SK-N-SH treated with all-trans-retinoic acid at 6 μM for 48 hours (cell line): ENCODE data around the gene SGTB.
"Not testable (repeated sequence)": the region's sequence is repeated elsewhere in the genome, so short reads cannot be mapped to it uniquely, and the experiment has no call there.

Experiments used
- ATAC-seq: fragments of 200-7000 bp; cut with Tn5 transposase; 3 replicates; pipeline ENCODE4 v1.9.1; 2020; ENCODE audit warnings: mild to moderate bottlenecking, moderate library complexity
- BACH2 ChIP-seq: fragments of 250-450 bp; sonication (Bioruptor Pico); IDR thresholded peaks from 2 replicates; pipeline ENCODE4 v1.9.0; 2021; ENCODE audit warnings: mild to moderate bottlenecking, borderline replicate concordance
- CREB5 ChIP-seq: fragments of 250-450 bp; sonication (Bioruptor Pico); IDR thresholded peaks from 2 replicates; pipeline ENCODE4 v1.5.1; 2020; ENCODE audit warnings: low read depth, mild to moderate bottlenecking, moderate library complexity
- CSDC2 ChIP-seq: fragments of 250-450 bp; sonication (Bioruptor Pico); IDR thresholded peaks from 2 replicates; pipeline ENCODE4 v1.5.0; 2020; ENCODE audit warnings: mild to moderate bottlenecking, moderate library complexity
- CSRNP3 ChIP-seq: fragments of 250-450 bp; sonication (Bioruptor Pico); IDR thresholded peaks from 2 replicates; pipeline ENCODE4 v1.5.1; 2021; ENCODE audit warnings: mild to moderate bottlenecking, moderate library complexity
- GLIS3 ChIP-seq: fragments of 250-450 bp; sonication (Bioruptor Pico); IDR thresholded peaks from 2 replicates; pipeline ENCODE4 v1.5.0; 2020; ENCODE audit warnings: mild to moderate bottlenecking, moderate library complexity
- OSR1 ChIP-seq: fragments of 250-450 bp; sonication (Bioruptor Pico); IDR thresholded peaks from 2 replicates; pipeline ENCODE4 v1.8.0; 2022; ENCODE audit warnings: moderate library complexity, mild to moderate bottlenecking, inconsistent platforms
- PPARA ChIP-seq: fragments of 250-450 bp; sonication (Bioruptor Pico); IDR thresholded peaks from 2 replicates; pipeline ENCODE4 v1.5.0; 2020; ENCODE audit warnings: mild to moderate bottlenecking, borderline replicate concordance
- RARB ChIP-seq: fragments of 250-450 bp; sonication (Bioruptor Pico); IDR thresholded peaks from 2 replicates; pipeline ENCODE4 v1.8.0; 2021; ENCODE audit warnings: mild to moderate bottlenecking, moderate library complexity
- TCF4 ChIP-seq: fragments of 250-450 bp; sonication (Bioruptor Pico); IDR thresholded peaks from 2 replicates; pipeline ENCODE4 v1.8.0; 2021; ENCODE audit warnings: mild to moderate bottlenecking, moderate library complexity, borderline replicate concordance
- TOX ChIP-seq: fragments of 250-450 bp; sonication (Bioruptor Pico); IDR thresholded peaks from 2 replicates; pipeline ENCODE4 v1.8.0; 2021; ENCODE audit warnings: mild to moderate bottlenecking, moderate library complexity, borderline replicate concordance
- ZC3H10 ChIP-seq: fragments of 250-450 bp; sonication (Bioruptor Pico); IDR thresholded peaks from 2 replicates; pipeline ENCODE4 v1.5.1; 2021; ENCODE audit warnings: mild to moderate bottlenecking, moderate library complexity
- ZFP3 ChIP-seq: fragments of 250-450 bp; sonication (Bioruptor Pico); IDR thresholded peaks from 2 replicates; pipeline ENCODE4 v1.5.0; 2020; ENCODE audit warnings: mild to moderate bottlenecking, moderate library complexity
- ZFP30 ChIP-seq: fragments of 450-650 bp; formaldehyde crosslinking; IDR thresholded peaks from 2 replicates; pipeline ENCODE4 v1.5.0; 2022; ENCODE audit warnings: mild to moderate bottlenecking, moderate library complexity
- ZNF565 ChIP-seq: fragments of 450-650 bp; formaldehyde crosslinking; conservative IDR thresholded peaks from 2 replicates; pipeline ENCODE4 v1.5.0; 2020; ENCODE audit warnings: low read depth, mild to moderate bottlenecking, moderate library complexity
- ZNF70 ChIP-seq: fragments of 450-650 bp; formaldehyde crosslinking; IDR thresholded peaks from 2 replicates; pipeline ENCODE4 v1.5.0; 2020; ENCODE audit warnings: mild to moderate bottlenecking, moderate library complexity
- ZNF8 ChIP-seq: fragments of 450-650 bp; formaldehyde crosslinking; IDR thresholded peaks from 2 replicates; pipeline ENCODE4 v1.5.0; 2020; ENCODE audit warnings: mild to moderate bottlenecking, moderate library complexity
- TF ChIP-seq, protein P1 (sequence below): fragments of 250-450 bp; sonication (Bioruptor Pico); IDR thresholded peaks from 2 replicates; pipeline ENCODE4 v1.8.0; 2020; ENCODE audit warnings: mild to moderate bottlenecking, moderate library complexity, borderline replicate concordance
- TF ChIP-seq, protein P2 (sequence below): fragments of 250-450 bp; sonication (Bioruptor Pico); IDR thresholded peaks from 2 replicates; pipeline ENCODE4 v1.5.0; 2020; ENCODE audit warnings: mild to moderate bottlenecking, moderate library complexity
- TF ChIP-seq, protein P3 (sequence below): fragments of 250-450 bp; sonication (Bioruptor Pico); IDR thresholded peaks from 2 replicates; pipeline ENCODE4 v1.8.0; 2021; ENCODE audit warnings: low read depth, mild to moderate bottlenecking, moderate library complexity, borderline replicate concordance

Gene SGTB

GRCh38 chr5:65736011-65736410, 14.1 kb upstream of the SGTB start (continued):
- TF ChIP-seq, protein P1, sequence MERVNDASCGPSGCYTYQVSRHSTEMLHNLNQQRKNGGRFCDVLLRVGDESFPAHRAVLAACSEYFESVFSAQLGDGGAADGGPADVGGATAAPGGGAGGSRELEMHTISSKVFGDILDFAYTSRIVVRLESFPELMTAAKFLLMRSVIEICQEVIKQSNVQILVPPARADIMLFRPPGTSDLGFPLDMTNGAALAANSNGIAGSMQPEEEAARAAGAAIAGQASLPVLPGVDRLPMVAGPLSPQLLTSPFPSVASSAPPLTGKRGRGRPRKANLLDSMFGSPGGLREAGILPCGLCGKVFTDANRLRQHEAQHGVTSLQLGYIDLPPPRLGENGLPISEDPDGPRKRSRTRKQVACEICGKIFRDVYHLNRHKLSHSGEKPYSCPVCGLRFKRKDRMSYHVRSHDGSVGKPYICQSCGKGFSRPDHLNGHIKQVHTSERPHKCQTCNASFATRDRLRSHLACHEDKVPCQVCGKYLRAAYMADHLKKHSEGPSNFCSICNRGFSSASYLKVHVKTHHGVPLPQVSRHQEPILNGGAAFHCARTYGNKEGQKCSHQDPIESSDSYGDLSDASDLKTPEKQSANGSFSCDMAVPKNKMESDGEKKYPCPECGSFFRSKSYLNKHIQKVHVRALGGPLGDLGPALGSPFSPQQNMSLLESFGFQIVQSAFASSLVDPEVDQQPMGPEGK (CRISPR knock-in tag), result no peak
- TF ChIP-seq, all 23 proteins: peak for 0

GRCh38 chr5:65734921-65735320, 13.0 kb upstream of the SGTB start:
- TF ChIP-seq TCF4 (CRISPR knock-in tag) (no peak), ZNF8 (no peak), PPARA (no peak), ZNF70 (CRISPR knock-in tag) (no peak), GLIS3 (CRISPR knock-in tag) (no peak), CREB5 (CRISPR knock-in tag) (no peak), BACH2 (CRISPR knock-in tag) (no peak), TOX (CRISPR knock-in tag) (no peak), CSRNP3 (no peak), CSDC2 (CRISPR knock-in tag) (no peak), ZC3H10 (CRISPR knock-in tag) (no peak), ZNF565 (CRISPR knock-in tag) (no peak), RARB (no peak), ZFP3 (CRISPR knock-in tag) (no peak)
- TF ChIP-seq, protein P1 (CRISPR knock-in tag), result no peak
- TF ChIP-seq, protein P2, sequence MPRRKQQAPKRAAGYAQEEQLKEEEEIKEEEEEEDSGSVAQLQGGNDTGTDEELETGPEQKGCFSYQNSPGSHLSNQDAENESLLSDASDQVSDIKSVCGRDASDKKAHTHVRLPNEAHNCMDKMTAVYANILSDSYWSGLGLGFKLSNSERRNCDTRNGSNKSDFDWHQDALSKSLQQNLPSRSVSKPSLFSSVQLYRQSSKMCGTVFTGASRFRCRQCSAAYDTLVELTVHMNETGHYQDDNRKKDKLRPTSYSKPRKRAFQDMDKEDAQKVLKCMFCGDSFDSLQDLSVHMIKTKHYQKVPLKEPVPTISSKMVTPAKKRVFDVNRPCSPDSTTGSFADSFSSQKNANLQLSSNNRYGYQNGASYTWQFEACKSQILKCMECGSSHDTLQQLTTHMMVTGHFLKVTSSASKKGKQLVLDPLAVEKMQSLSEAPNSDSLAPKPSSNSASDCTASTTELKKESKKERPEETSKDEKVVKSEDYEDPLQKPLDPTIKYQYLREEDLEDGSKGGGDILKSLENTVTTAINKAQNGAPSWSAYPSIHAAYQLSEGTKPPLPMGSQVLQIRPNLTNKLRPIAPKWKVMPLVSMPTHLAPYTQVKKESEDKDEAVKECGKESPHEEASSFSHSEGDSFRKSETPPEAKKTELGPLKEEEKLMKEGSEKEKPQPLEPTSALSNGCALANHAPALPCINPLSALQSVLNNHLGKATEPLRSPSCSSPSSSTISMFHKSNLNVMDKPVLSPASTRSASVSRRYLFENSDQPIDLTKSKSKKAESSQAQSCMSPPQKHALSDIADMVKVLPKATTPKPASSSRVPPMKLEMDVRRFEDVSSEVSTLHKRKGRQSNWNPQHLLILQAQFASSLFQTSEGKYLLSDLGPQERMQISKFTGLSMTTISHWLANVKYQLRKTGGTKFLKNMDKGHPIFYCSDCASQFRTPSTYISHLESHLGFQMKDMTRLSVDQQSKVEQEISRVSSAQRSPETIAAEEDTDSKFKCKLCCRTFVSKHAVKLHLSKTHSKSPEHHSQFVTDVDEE (CRISPR knock-in tag), result no peak
- ATAC-seq, result no peak

DNA sequence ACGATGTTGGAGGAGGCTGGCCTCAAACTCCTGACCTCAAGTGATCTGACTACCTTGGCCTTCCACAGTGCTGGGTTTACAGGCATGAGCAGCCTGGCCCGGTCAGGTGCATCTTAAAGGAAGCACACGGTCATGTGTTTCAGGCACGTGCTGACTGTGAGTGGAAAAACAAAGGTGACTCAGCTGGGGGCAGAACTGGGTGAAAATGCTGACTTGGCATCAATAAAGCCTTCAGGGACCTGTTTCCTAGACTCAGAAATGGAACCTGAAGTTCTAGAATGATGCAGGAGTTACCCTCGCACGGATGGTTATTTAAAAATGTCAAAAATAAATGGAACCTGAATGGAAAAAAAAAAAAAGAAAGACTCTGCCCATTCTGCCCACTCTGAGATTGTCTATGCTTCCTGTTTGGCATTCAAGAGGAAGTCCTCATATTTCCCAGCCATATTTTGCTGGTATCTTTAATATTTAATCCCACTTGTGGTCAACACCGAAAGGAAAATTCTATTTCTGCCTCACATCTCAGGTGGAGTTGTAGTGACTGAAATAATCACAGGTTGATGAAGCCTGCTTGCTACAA, 12.4 kb upstream of the SGTB start:
- not testable (repeated sequence) for ATAC-seq

GRCh38 chr5:65732046-65732445, 10.1 kb upstream of the SGTB start:
- ATAC-seq, result not testable (repeated sequence)

DNA sequence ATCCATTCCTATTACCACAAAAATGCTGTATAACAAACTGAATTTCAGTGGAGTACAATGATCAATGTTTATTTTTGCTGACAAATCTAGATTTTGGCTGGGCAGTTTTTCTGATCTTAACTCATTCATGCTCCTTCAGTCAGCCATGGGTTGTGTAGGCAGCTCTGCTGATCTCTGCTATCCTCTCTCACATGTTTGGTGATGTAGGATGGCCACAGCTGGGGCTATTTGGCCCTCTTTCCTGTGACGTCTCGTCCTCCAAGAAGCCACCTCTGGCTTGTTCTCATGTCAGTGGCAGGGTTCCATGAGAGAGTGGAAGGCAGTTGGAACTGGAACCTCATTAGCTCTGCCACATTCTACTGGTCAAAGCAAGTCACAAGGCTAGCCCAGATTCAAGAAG, 9.0 kb upstream of the SGTB start:
- no peak for ATAC-seq
- no peak for TF ChIP-seq ZFP3 (CRISPR knock-in tag)
- TF ChIP-seq CSDC2 (CRISPR knock-in tag), result no peak
- TF ChIP-seq CSRNP3, result no peak
- TF ChIP-seq, protein P3, sequence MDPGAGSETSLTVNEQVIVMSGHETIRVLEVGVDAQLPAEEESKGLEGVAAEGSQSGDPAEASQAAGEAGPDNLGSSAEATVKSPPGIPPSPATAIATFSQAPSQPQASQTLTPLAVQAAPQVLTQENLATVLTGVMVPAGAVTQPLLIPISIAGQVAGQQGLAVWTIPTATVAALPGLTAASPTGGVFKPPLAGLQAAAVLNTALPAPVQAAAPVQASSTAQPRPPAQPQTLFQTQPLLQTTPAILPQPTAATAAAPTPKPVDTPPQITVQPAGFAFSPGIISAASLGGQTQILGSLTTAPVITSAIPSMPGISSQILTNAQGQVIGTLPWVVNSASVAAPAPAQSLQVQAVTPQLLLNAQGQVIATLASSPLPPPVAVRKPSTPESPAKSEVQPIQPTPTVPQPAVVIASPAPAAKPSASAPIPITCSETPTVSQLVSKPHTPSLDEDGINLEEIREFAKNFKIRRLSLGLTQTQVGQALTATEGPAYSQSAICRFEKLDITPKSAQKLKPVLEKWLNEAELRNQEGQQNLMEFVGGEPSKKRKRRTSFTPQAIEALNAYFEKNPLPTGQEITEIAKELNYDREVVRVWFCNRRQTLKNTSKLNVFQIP (CRISPR knock-in tag), result no peak
- no peak for TF ChIP-seq ZNF8
- TF ChIP-seq ZFP30 (CRISPR knock-in tag), result no peak
- no peak for TF ChIP-seq RARB
- no peak for TF ChIP-seq ZNF565 (CRISPR knock-in tag)
- TF ChIP-seq OSR1 (CRISPR knock-in tag), result no peak
